Sigmoid colon (tissue), 7 donors: ENCODE results near the gene PPAT. TPM values are rescaled to one million over a fixed set of nuclear protein-coding genes. Genes with fewer than 3 reads are reported as not detected.
A peak's percentile ranks its signal among the peaks of the same experiment; 100 is the strongest.

Experiments
- DNase-seq: peaks from one replicate; pipeline ENCODE4 v3.0.0-alpha.2; 2019
- H3K27ac ChIP-seq, 4 donors: fragments of 200-600 bp; sonication (generic); one replicate each; pipeline ENCODE4 v1.5.1; 2016 to 2019; ENCODE audit warnings: mild to moderate bottlenecking in 1 of 4
- H3K27me3 ChIP-seq, 3 donors: fragments of 200-600 bp; sonication (generic); one replicate each; pipeline ENCODE4 v1.5.1; 2019; ENCODE audit warnings: mild to moderate bottlenecking in 1 of 3
- H3K36me3 ChIP-seq, 4 donors: fragments of 200-600 bp; sonication (generic); one replicate each; pipeline ENCODE4 v1.5.1; 2016 to 2019
- H3K4me1 ChIP-seq, 4 donors: fragments of 200-600 bp; sonication (generic); one replicate each; pipeline ENCODE4 v1.5.1; 2017 to 2019
- H3K4me3 ChIP-seq, 4 donors: fragments of 200-600 bp; sonication (generic); one replicate each; pipeline ENCODE4 v1.5.1; 2017 to 2019; ENCODE audit warnings: mild to moderate bottlenecking in 2 of 4, moderate library complexity in 1 of 4
- H3K9me3 ChIP-seq, 4 donors: fragments of 200-600 bp in 3 of 4; sonication (generic) in 3 of 4; one replicate each; pipeline versions ENCODE4 v1.5.1 to v1.6.1; 2013 to 2019
- CTCF ChIP-seq, 4 experiments: fragments of 450-650 bp in 3 of 4; fragments of 200-600 bp in 1 of 4; IDR thresholded peaks; one replicate each; pipeline ENCODE4 v1.5.1; 2016 to 2019; ENCODE audit warnings: antibody characterized with exemption in 4 of 4, mild to moderate bottlenecking in 3 of 4, moderate library complexity in 2 of 4
- EP300 ChIP-seq, 4 donors: sonication (generic); formaldehyde crosslinking; IDR thresholded peaks; one replicate each; pipeline ENCODE4 v1.6.1; 2017; ENCODE audit warnings: antibody characterized with exemption in 4 of 4
- POLR2A ChIP-seq, 2 donors: fragments of 450-650 bp; IDR thresholded peaks; one replicate each; pipeline ENCODE4 v1.6.1; 2016; ENCODE audit warnings: antibody characterized with exemption in 2 of 2, mild to moderate bottlenecking in 2 of 2, moderate library complexity in 2 of 2
- POLR2AphosphoS5 ChIP-seq, 4 donors: sonication (generic); formaldehyde crosslinking; IDR thresholded peaks; one replicate each; pipeline ENCODE4 v1.6.1; 2017; ENCODE audit warnings: antibody characterized with exemption in 4 of 4
- WGBS, 2 donors: extraction: QIAGEN DNeasy Blood & Tissue Kit; methylation state at CpG; one replicate each; pipeline ENCODE4 v1.1.7; 2013; 5-methylcytosine and 5-hydroxymethylcytosine counted together
- intact Hi-C: fragments of 100-400 bp; cut with DNase I; formaldehyde crosslinking; loops from one replicate; pipeline ENCODE4 v1.15.1; 2023
- polyA plus RNA-seq, 3 donors: library from polyadenylated mRNA; stranded (reverse); fragments of 200-250 nt; gene quantifications; one replicate each; pipeline ENCODE4 v1.2.3, GENCODE V29; 2013
- total RNA-seq, 4 donors: library from RNA; depleted of rRNA; stranded (reverse); fragments of >200 nt; gene quantifications; one replicate each; pipeline ENCODE4 v1.1.0, GENCODE V29; 2016
- donor health status: healthy with polysubstance abuse.
- donor health status: Bipolar disorder and iron deficiency.
- donor health status: healthy.

The PPAT gene
- total and polyA plus RNA-seq, 7 donors: 0.60 to 6.3 (median 4.4) TPM

- Histone ChIP-seq H3K36me3 (peaks cover 0 to 35% (median 7%) of the 10 kb centered on the region in 4 donors), H3K27me3 (no peaks in the 10 kb centered on the region), H3K27ac (no peak overlapping the region), H3K4me3 (no peak overlapping the region), H3K9me3 (no peaks in the 10 kb centered on the region), H3K4me1 (no peaks in the 10 kb centered on the region)
- TF ChIP-seq POLR2A (IDR thresholded peaks at IDR 0.05): no peak
- no peak for DNase-seq
- intact Hi-C loops: no loop called here
- 57 to 86% methylated on average over 2 of the region's 2 CpGs for WGBS, 2 donors
These were observed 9.3 kb upstream of the PPAT start for GRCh38 chr4:56444719-56445118.

- Histone ChIP-seq H3K27ac (no peak overlapping the region), H3K27me3 (no peaks in the 10 kb centered on the region), H3K9me3 (no peaks in the 10 kb centered on the region), H3K36me3 (peaks cover 0 to 18% (median 7%) of the 10 kb centered on the region in 4 donors), H3K4me1 (peaks cover 0 to 18% (median 15%) of the 10 kb centered on the region in 4 donors), H3K4me3 (no peak overlapping the region)
- 79 to 84% methylated on average over 1 of the region's 1 CpG for WGBS, 2 donors
- DNase-seq: no peak
- TF ChIP-seq CTCF (IDR thresholded peaks at IDR 0.05) (no peak), EP300 (IDR thresholded peaks at IDR 0.05) (no peak), POLR2A (IDR thresholded peaks at IDR 0.05) (no peak), POLR2AphosphoS5 (IDR thresholded peaks at IDR 0.05) (no peak)
- intact Hi-C loops: no loop called here
These were observed 5.6 kb upstream of the PPAT start for GRCh38 chr4:56440983-56441382.

GRCh38 chr4:56438766-56439165, 3.4 kb upstream of the PPAT start:
- H3K9me3 ChIP-seq: no peaks in the 10 kb centered on the region
- H3K27ac ChIP-seq: no peak overlapping the region
- peaks cover 0 to 30% (median 26%) of the 10 kb centered on the region in 4 donors for H3K4me1 ChIP-seq
- DNase-seq: no peak
- intact Hi-C loops: loop anchor here (5.0 to 10.0 kb wide), 3 partner anchors 51 to 216 kb away; partner anchors contain the start of gene AASDH
- peaks cover 0 to 18% (median 7%) of the 10 kb centered on the region in 4 donors for H3K36me3 ChIP-seq
- no peak for TF ChIP-seq POLR2AphosphoS5 (IDR thresholded peaks at IDR 0.05)
- WGBS, 2 donors: 88 to 92% methylated on average over 2 of the region's 2 CpGs
- no peak overlapping the region for H3K4me3 ChIP-seq
- no peaks in the 10 kb centered on the region for H3K27me3 ChIP-seq

GRCh38 chr4:56434599-56435139, 746 bp downstream of the PPAT start:
- DNase-seq: peak; percentile 76
- intact Hi-C loops: loop anchor here (2.0 to 10.0 kb wide), 4 partner anchors 34 to 220 kb away; partner anchors contain the start of gene AASDH
- TF ChIP-seq POLR2A (IDR thresholded peaks at IDR 0.05): no peak
- no peak for TF ChIP-seq POLR2AphosphoS5 (IDR thresholded peaks at IDR 0.05)
- TF ChIP-seq EP300 (IDR thresholded peaks at IDR 0.05): no peak
- no peak for TF ChIP-seq CTCF (IDR thresholded peaks at IDR 0.05)

GRCh38 chr4:56433280-56433679, 2.1 kb downstream of the PPAT start:
- Histone ChIP-seq H3K27ac (no peak overlapping the region), H3K4me3 (no peak overlapping the region), H3K27me3 (no peaks in the 10 kb centered on the region), H3K9me3 (no peaks in the 10 kb centered on the region), H3K36me3 (no peaks in the 10 kb centered on the region), H3K4me1 (peaks cover 0 to 33% (median 26%) of the 10 kb centered on the region in 4 donors)
- TF ChIP-seq CTCF (IDR thresholded peaks at IDR 0.05) (no peak), POLR2AphosphoS5 (IDR thresholded peaks at IDR 0.05) (no peak), POLR2A (IDR thresholded peaks at IDR 0.05) (no peak), EP300 (IDR thresholded peaks at IDR 0.05) (no peak)
- DNase-seq: no peak
- intact Hi-C loops: loop anchor here (10.0 kb wide), 1 partner anchor 222 kb away; no protein-coding TSS in a partner anchor

More at GRCh38 chr4:56434599-56435139, 746 bp downstream of the PPAT start:
- peak overlapping the region; percentile 50 to 77 (median 70) for H3K4me3 ChIP-seq
- no peaks in the 10 kb centered on the region for H3K27me3 ChIP-seq
- H3K4me1 ChIP-seq: peaks cover 0 to 33% (median 26%) of the 10 kb centered on the region in 4 donors
- 1% methylated on average over 15 of the region's 15 CpGs for WGBS, 2 donors
- no peaks in the 10 kb centered on the region for H3K9me3 ChIP-seq
- no peaks in the 10 kb centered on the region for H3K36me3 ChIP-seq
- peak overlapping the region; percentile 97 to 98 (median 98) for H3K27ac ChIP-seq
